HFF-Myc (cell line): Measurements from ENCODE around the gene CTNNA1.
A peak's percentile ranks its signal among the peaks of the same experiment; 100 is the strongest.

ENCODE experiments used
- DNase-seq: peaks from one replicate; pipeline ENCODE4 v3.0.0-alpha.2; 2011; ENCODE audit warnings: low read depth; ENCODE audit errors: extremely low read depth
- H3K4me3 ChIP-seq: replicated peaks from 2 replicates; pipeline ENCODE4 v1.5.1; 2011; ENCODE audit warnings: low read depth, mild to moderate bottlenecking, control low read depth, low read length
- CTCF ChIP-seq: IDR thresholded peaks from 2 replicates; pipeline ENCODE4 v1.5.1; 2012; ENCODE audit warnings: mild to moderate bottlenecking, low read depth, low read length, control low read depth; ENCODE audit errors: missing control alignments

The CTNNA1 gene

GRCh38 chr5:138867011-138867410 is 113.8 kb downstream of the CTNNA1 start:
- no peak for DNase-seq

GRCh38 chr5:138869038-138869437 is 115.8 kb downstream of the CTNNA1 start:
- no peak overlapping the region for H3K4me3 ChIP-seq
- no peak for DNase-seq
- no peak for TF ChIP-seq CTCF

More at GRCh38 chr5:138867011-138867410, 113.8 kb downstream of the CTNNA1 start:
- TF ChIP-seq CTCF, result no peak
- no peak overlapping the region for H3K4me3 ChIP-seq

- no peak overlapping the region for H3K4me3 ChIP-seq
- TF ChIP-seq CTCF, result no peak
- no peak for DNase-seq
Measured at GRCh38 chr5:138869763-138870500, 116.7 kb downstream of the CTNNA1 start.

- no peak for DNase-seq
Measured at GRCh38 chr5:138870611-138871010, 117.4 kb downstream of the CTNNA1 start.

GRCh38 chr5:138872841-138873465 is 119.7 kb downstream of the CTNNA1 start:
- no peak for DNase-seq
- H3K4me3 ChIP-seq, result no peak overlapping the region
- TF ChIP-seq CTCF, result no peak

More at GRCh38 chr5:138870611-138871010, 117.4 kb downstream of the CTNNA1 start:
- no peak overlapping the region for H3K4me3 ChIP-seq
- TF ChIP-seq CTCF, result no peak

- no peak for TF ChIP-seq CTCF
- peak overlapping the region; percentile 49 for H3K4me3 ChIP-seq
- DNase-seq, result no peak
Measured at GRCh38 chr5:138873466-138874221, 120.4 kb downstream of the CTNNA1 start.
